NCI-H146 treated with DMSO at 0.1 percent for 48 hours (cell line): ENCODE results near the gene KRTAP1-4.
A peak's percentile ranks its signal among the peaks of the same experiment; 100 is the strongest.
"Not testable (repeated sequence)": the region's sequence is repeated elsewhere in the genome, so short reads cannot be mapped to it uniquely, and the experiment has no call there.

Experiments used
- DNase-seq: peaks from one replicate; lab custom pipeline; 2025; ENCODE audit not compliant: unreplicated experiment; lab: John Stamatoyannopoulos, UW

KRTAP1-4 gene

DNA sequence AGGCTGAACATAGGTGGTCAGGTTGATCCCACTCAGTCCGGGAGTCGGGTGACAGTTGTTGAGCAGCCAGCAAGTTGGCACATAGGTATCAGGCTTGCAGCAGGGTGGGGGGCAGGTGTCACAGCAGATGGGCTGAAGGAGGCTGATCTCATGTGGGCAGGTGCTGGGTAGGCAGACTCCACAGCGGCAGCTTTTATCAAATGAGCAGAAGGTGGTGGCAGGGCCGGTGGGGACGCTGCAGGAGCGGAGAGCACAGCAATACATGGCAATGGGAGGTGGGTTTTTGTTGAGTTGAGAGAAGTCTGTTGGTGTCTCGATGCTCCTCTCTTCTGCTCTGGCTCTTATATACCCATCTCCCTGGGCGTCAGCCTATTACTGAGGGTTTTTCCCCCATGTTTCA is 21.2 kb downstream of the KRTAP1-4 start, which contains the start of gene KRTAP3-1:
KRTAP3-1 (minus strand) TSS at position 318 of the 400 bp plus-strand sequence; CDS start at position 264, 54 bp downstream.
- peak; percentile 40 for DNase-seq

DNA sequence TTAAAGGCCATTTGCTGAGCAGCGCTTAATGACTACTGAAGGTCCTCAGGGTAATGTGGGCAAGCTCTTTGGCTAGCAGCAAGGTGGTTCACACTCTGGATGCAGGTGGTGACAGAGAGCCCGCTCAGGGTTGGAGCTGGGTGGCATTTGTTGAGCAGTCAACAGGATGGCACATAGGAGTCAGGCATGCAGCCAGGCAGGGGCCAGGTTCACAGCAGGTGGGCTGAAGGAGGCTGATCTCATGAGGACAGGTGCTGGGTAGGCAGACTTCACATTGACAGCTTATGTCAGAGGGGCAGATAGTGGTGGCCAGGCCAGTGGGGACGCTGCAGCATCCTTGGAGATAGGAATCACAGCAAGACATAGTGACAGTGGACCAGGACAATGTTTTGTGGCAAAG is 25.6 kb downstream of the KRTAP1-4 start:
- no peak for DNase-seq

DNA sequence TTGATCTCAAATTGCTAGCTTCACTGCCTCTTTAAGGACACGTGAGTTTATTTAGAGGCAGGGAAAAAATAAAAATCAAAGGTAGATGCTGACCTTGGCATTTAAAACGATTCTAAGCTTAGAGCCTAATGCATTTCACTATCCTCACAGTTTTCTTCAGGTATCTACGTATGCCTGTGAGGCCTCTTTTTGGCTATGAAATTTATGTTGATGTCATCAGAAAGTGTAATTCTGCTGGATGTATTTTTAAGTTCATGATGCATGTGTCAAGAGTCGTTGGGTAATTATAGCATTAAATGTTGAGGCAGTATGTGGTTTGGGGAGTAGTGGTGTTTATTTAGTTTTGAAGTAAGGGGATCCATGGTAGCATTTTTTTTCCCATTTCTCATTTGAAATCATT is 26.1 kb downstream of the KRTAP1-4 start:
- no peak for DNase-seq

DNA sequence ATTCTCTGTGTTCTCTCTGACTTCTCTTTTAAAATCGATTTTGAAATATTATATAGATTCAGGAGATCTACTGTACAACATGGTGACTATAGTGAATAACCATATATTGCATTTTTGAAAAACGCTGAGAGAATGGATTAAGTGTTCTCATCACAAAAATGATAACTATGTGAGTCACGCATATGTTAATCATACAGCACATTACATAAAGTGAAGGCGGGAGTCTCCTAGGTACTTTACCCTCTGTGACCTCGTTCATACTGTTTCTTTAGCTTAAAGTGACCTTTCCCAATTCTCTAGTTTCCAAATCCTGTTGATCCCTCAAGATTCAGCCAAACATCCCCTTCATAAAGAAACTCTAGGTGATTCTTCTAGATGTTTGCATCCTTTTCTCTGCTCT is 27.2 kb downstream of the KRTAP1-4 start:
- DNase-seq: no peak

DNA sequence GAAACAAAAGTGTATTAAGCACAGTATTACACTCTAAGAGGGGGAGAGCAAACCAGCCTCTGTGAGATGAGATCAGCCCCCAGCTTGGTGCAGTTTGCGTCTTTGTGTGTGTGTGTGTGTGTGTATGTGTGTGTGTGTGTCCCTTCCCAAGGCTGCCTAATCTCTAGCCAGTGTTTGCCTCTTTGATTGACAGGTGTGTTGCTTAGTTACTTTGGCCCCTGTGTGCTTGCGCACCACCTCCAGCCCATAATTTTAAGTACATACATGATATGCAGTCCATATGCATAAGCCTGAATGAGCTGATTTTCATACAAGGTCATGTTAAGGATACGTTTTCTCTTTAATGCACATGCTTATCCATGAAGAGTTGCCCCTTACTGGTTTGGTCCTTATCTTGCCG is 28.2 kb downstream of the KRTAP1-4 start:
- DNase-seq: no peak

DNA sequence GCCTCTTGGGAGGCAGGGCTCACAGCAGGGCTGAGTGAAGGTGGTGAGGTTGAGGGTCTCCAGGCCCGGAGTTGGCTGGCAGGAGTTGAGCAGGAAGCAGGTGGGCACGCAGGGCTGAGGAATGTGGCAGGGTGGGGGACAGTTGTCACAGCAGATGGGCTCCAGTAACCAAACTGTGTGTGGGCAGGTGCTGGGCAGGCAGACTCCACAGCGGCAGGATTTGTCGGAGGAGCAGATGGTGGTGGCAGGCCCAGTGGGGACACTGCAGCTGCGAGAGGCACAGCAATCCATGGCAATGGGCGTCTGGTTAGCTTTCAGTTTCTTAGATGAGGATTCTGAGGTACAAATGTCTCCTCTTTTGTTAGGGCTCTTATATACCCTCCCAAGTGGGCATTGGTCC is 30.4 kb downstream of the KRTAP1-4 start, which contains the start of gene KRTAP3-2:
KRTAP3-2 (minus strand) TSS at position 344 of the 400 bp plus-strand sequence; CDS start at position 291, 53 bp downstream.
- DNase-seq: not testable (repeated sequence)

DNA sequence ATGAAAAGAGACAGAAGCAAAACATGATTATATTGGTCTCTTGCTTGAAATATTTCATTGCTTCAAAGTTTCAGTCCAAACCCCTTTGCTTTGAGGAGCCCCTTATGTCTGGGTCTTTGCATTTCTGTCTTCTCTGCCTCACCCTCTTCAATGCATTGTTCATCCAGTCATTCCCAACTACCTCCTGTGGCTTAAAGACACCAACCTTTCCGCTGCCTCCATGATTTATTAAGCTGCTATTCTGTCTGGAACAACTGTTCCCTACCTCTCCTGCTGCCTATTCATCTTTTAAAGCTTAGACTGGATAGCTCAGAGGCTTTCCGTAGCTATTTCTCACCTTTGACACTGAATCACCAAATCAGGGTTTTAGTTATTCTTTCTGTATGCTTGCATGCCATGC is 32.6 kb downstream of the KRTAP1-4 start:
- no peak for DNase-seq

DNA sequence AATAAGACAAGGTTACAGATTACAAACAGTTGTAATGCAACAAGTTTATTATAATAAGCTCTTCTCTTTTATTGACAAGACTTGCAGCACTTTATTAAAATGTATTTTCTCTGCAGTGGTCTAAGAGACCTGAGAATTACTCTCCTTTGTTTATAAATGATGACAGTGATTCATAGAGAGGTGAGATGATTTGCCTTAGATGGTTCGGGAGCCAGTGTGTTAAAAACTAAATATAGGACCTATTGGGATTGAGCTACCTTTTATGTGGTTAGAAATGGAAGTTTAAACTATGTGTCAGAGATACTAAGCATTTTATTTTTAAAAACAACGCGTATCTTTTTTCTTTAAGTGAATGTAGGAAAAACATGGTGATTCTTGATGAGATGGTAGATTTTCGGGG is 33.2 kb downstream of the KRTAP1-4 start:
- no peak for DNase-seq

DNA sequence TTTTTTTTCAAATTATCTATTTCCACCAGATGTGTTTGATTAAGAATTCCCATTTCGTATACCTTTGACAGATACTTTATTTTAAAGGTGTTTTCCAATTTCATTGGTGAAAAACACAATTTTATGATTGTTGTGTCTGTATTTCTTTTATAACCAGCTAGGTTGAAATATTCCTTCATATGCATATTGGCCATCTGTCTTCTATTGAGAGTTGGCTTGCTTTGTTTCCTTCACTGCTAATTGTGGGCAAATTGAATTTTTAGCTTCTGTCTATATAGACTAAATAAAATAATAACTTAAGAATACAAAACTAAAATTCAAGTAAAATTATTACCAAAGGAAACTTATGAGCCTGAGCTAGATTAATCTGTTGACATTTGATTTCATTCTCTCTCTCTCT is 34.9 kb downstream of the KRTAP1-4 start:
- DNase-seq: no peak

DNA sequence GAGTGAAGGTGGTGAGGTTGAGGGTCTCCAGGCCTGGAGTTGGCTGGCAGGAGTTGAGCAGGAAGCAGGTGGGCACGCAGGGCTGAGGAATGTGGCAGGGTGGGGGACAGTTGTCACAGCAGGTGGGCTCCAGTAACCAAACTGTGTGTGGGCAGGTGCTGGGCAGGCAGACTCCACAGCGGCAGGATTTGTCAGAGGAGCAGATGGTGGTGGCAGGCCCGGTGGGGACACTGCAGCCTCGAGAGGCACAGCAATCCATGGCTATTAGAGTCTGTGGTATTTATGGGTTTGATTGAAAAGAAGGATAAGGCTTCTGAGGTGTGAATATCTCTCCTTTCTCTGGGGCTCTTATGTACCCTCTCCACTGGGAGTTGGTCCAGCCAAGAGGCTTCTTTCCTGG is 36.2 kb downstream of the KRTAP1-4 start, which contains the start of gene KRTAP3-3:
KRTAP3-3 (minus strand) TSS at position 326 of the 400 bp plus-strand sequence; CDS start at position 259, 67 bp downstream.
- peak; percentile 15 for DNase-seq

DNA sequence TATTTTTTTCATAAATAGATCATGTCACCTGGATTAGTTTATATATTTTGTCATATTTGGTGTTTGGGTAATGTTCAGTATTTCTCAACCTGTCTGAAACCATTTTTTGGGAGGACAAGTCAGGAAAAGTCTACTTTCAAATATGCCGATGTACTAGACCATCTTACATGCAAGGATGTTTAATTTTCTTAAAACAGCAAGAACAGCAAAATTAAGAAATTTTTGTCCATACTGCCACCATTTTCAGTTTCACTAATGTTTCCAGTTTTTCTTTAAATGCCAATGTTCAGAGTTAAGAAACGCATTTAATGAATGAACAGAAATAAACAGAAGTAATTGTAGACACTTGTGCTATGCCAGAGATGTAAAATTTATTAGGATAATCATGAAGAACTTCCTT is 36.9 kb downstream of the KRTAP1-4 start:
- DNase-seq: no peak

DNA sequence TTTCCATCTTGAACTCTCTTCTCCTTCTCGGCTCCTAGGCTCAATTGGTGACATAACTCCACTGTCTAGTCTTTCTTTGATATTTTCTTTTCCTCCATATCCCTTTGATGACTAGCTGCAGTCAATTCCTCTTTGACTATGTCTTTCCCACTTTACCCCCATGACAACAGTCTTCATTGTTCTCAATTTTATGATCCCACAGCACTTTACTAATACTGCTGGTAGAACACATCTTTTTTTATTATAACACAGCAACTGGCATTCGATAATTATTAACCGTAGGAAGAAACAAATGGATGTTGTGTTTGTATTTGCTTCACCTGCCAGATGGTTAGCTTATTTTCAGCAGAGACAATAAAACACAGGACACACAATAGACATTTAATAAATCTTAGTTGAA is 37.3 kb downstream of the KRTAP1-4 start:
- no peak for DNase-seq

DNA sequence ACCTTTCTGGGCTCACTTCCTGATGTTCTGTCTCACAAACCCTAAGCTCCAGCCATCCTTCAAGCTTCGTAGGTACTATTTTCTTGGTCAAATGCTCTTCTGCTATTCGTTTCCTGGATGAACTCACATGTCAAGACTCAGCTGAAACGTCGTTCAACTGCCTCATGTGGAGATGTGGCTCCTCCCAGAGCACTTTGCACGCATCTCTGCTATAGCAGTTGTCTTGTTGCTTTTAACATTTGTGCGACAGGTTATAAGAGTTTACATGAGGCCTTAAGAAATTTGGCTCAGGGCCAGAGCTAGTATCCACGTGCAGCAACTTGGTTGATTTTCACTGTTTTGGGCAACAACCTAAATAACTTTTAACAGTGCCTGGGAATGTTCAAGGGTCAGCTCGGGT is 43.1 kb downstream of the KRTAP1-4 start:
- no peak for DNase-seq

DNA sequence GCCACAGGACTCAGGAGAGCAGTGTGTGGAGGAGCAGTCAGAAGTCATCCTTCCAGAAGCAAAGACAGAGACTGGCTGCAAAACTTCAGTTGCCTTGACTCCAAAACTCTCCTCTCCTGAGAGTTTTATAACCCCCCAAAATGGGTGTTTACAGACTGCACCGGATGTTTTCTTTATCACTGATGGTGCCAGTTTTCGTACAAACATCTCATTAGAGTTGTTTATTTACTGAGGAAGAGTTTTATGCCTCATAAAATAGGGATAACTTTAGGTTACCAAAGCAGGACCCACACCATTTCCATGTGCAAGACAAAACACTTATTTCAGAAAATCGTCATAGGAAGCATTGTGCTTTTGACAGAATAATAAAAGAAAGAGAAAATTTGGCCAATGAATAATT is 45.8 kb downstream of the KRTAP1-4 start, which contains the start of gene KRT40:
KRT40 (minus strand) TSS at position 101 of the 400 bp plus-strand sequence; CDS start at position 48, 53 bp downstream.
- DNase-seq: no peak

DNA sequence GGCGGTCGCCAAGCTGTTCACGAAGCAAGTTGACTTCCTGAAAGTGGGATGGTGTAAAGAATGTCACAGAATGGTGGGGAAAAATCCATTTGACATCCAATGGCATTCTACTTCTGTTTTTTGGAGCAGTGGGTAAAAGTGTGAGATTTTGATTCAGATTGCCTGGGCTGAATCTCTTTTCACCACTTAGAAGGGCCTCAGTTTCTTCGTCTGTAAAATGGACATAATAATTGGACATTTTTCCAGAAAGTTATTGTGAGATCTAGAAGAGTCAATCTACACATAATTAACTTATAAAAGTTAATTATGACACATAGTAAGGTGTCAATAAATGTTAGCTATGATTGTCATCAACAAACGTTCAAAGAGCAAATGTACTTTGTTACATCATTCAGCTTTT is 48.9 kb downstream of the KRTAP1-4 start:
- DNase-seq: no peak

DNA sequence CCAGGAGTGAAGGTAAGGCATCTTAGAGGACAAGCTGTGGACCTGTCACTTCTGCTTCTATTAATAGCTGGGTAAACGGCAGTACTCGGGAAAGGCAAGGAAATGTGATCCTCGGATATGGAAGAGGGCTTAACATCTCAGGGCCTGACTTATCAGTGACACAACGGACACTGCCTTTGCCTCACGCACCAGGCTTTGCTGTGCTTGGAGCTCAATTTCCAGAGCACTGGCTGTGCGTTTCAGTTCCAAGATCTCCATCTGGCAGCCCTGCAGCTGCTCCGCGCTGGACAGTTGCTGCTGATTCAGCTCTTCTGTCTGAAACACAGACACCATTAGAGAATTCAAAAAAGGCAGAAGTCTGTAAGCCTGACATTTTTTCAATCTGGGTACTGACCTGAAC is 49.4 kb downstream of the KRTAP1-4 start:
- no peak for DNase-seq

DNA sequence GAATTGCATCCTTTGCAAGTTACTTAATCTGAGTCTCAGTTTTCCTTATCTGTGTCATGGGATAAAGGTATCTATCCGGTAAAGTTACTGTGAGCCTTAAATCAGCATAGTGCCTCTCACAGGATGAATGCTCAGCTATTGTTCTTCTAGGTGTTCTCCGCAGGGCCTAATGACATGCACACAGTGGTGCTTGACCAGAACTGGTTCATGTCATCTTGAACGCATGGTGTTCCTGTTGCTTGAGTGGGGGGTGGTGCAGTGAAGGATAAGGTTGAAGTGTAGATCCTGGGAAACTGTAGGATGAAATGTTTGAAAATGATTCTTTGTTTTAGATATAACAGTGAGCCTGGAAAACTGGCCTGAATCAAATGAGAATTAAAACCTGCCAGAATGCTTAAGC is 49.9 kb downstream of the KRTAP1-4 start:
- DNase-seq: no peak
